Retina (tissue), 1 donor: ENCODE data around the gene MMP21.

Experiments used
- DNase-seq: peaks from one replicate; pipeline ENCODE4 v3.0.0-alpha.2; 2016

The MMP21 gene

DNA sequence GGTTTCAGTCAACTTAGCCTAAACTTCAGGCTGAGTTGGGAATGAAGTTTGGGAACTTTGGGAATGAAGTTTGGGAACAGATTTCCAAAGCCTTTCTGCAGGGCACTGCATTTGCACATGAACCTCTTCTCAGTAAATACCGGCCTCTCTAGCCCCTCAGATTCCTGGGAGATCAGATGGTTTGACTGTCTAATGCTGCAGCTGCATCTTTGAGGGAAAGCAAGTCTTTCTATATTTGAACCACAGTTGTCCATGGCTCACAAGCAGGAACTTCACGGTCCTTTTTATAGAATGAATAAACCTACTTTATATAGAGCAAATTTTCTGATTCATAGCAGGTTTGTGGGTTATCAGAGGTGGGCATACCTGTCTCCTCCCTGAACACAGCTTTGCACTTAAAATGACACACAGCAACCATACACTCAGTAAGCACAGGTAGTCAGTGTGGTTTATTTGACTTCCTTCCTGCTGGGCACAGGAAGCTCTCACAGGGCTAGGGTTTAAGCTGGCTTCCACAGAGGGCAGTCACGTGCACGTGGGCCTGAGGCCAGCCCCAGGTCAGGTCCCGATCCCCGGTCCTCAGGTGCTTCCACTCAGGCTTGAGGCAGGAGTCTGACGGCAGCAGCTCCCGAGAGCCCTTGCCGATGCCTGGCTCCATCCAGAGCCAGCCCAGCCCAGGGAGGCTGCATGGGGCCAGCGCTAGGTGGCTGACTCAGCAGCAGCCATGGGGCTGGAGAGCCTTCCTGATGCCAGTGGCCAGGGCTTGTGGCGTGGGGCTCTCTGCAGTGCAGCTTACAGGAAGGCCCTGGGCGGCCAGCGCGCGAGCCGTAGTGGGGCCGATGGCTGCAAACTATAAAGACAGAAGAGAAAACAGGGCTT, 12.8 kb upstream of the MMP21 start:
- no peak for DNase-seq

DNA sequence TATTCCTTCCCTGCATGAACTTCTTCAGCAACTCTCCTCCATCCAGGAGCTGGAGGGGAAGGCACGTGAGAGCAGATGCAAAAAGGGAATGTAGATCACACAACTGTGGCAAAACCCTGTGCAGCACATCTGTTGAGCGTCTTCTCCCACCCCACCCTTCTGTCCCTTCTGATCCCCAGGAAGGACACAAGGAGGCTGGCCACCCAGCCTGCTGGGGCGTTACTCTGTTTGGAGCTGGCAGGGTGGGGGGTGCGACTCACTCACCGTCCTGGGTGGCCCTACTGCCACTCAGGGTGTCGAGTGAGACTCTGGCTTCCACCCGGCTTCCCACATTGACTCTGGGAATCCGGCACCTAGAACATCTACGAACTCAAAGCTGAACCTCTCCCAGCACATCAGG, 10.2 kb upstream of the MMP21 start:
- DNase-seq: no peak

DNA sequence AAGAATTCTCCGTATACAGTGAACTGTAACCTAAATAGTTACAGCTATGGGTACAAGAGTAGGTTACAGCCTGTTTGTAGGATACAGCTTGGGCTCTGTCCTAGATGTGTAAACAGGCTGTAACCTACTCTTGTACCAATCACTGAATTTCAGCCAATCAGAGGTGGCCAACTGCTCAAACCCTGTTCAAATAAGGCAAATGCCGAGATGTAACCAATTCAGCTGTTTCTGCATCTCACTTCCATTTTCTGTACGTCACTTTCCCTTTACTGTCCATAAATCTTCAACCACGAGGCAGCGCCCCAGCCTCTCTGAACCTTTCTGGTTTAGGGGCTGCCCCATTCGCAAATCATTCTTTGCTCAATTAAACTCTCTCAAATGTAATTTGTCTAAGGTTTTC, 8.3 kb upstream of the MMP21 start:
- no peak for DNase-seq

GRCh38 chr10:125783408-125783807, 7.8 kb upstream of the MMP21 start:
- no peak for DNase-seq

- peak; percentile 7 for DNase-seq
Measured at GRCh38 chr10:125782616-125783015, 7.0 kb upstream of the MMP21 start.

- no peak for DNase-seq
Measured at GRCh38 chr10:125782054-125782453, 6.4 kb upstream of the MMP21 start.

GRCh38 chr10:125781374-125781773, 5.8 kb upstream of the MMP21 start:
- DNase-seq: no peak

DNA sequence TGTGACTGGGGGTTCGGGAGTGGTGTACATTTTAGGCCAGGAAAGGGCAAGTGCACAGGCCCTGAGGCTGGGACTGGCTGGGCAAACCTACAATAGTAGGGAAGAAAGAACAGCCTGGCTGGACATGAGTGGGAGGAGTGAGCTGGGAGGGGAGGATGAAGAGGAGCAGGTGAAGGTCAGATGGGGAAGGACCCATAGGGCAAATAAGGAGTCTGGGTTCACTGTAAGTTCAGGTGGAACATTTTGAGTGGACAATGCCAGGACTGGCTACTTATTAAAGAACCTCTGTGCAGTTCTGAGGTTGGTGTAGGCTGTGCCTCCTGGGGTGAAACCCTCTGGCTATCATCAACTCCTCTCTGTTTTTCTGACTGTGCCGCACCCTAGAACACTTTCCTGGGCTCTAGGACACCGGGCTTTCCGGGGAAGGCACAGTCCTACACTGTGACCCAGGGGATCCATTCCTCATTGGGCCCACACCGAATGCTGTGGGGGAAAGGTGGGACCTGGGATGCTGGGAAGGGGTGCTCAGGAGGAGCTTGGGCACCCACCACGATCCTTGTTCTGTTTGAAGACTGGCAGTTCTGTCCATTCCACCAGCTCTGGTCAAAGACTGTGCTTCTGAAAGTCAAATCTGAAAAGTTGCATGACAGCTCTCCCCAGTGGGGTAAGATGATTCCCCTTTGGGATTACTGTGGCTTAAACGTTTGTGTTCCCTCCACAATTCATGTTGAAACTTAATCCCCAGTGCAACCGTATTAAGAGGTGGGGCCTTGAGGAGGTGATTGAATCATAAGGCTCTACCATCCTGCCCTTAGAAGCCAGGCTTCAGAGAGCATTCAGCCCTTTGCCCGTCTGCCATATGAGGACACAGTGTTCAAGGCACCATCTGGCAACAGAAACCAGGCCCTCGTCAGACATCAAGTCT, 4.0 kb upstream of the MMP21 start:
- DNase-seq: no peak

- no peak for DNase-seq
Measured at GRCh38 chr10:125778556-125778955, 2.9 kb upstream of the MMP21 start.

GRCh38 chr10:125777806-125778205, 2.2 kb upstream of the MMP21 start:
- no peak for DNase-seq

DNA sequence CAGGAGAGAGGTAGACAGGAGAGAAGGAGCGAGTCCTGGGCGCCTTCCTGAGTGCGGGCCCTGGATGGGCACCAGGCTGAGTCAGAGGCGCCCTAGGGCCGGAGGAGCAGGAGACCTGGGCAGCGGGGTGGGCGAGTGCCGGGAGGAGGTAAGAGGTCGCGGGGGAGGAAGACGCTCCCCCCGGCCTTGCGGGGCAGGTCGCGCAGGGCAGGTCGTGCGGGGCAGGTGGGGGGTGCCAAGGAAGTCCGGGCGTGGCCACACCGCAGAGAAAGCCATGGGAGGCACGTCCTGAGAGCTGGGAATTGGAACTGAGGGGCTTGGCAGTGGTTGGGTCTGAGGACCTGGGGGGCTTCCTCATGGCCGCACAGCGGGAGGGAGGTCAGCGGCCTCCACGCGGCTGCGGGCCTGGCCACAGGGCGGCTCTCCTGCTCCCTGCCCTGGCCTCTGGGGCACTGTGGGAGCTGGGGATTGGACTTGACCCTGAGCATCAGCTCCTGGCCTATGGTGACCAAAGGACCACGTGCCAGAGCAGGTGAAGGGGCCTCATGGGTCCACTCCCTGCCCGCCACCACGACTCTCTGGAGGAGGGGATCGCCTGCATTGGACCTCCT, 935 bp downstream of the MMP21 start:
- DNase-seq: no peak

GRCh38 chr10:125773687-125774543, 1.7 kb downstream of the MMP21 start:
- peak; percentile 14 for DNase-seq

GRCh38 chr10:125772864-125773180, 2.8 kb downstream of the MMP21 start:
- no peak for DNase-seq

DNA sequence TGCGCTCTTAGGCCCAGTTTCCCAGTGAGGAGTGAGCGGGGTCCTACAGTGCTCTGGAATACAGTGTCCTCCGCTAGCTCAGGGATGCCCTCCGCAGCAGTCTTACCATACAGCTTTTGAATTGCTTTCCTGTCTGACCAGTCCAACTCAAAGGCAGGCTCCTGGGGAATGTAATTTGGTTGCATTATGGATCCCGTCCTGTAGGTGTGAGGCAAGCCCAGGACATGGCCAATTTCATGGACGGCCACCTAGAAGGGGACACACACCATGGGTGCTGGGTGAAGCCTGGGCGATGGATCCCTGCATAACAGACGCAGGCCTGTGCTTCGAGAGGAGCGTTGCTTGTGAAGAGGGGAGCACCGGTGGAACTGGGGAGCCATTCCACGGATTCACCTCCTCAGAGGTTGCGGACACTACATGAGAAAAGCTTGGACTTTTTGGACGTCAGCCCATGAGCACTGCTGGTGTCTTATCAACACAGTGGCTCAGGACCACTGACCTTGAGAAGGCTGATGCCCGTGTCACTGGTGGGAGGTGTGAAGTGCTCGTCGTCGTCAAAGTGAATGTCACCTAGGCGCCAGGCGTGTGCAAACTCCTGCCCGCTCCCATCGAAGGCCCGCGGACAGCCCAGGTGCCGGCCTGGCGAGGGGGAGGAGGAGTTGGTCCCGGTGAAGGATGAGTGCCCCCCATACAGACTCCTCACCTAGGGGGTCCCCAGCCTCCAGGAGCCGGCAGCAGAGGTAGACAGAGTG, 3.3 kb downstream of the MMP21 start:
- no peak for DNase-seq

DNA sequence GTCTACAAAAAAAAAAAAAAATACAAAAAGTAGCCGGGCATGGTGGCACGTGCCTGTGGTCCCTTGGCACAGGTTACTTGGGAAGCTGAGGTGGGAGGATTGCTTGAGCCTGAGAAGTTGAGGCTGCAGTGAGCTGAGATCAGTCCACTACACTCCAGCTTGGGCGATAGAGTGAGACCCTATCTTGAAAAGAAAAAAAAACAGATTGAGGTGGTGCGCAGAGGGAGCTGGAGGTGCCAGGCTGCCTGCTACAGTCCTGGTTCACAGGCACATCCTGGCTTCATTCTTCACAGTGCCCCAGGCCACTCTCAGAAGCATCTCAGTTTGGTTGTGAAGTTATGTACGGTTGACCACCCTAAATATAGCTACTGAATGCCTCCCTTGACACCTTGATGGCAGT, 4.8 kb downstream of the MMP21 start:
- no peak for DNase-seq

- DNase-seq: no peak
Measured at GRCh38 chr10:125769175-125769574, 6.4 kb downstream of the MMP21 start.

DNA sequence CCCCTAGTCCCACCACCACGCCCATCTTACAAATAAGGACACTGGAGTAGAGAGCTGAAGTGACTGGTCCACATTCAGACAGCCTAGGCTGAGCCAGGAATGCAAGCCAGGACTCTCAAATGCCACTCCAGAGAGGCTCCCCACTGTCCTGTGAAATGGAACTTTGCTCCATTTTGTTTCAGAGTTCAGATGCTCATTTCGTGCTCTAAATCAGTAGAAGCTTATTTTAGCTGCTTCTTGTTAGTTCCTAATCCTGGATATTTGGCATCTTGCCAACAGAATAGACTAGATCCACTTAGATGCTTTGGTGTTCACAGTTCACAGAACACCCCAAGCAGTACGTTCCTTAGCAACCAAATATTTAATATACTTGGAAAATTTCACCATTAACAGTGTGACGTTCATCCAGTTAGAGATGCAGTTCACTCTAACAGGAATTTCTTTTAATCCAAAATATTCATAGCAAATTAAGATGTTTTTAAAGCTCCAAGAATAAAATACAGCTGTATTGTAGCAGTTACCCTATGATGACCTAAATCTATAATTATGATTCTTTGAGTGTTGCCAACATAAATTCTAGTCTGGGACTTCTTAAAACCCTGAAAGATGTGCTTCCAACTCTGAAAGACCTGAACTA, 7.3 kb downstream of the MMP21 start:
- DNase-seq: peak; percentile 7

DNA sequence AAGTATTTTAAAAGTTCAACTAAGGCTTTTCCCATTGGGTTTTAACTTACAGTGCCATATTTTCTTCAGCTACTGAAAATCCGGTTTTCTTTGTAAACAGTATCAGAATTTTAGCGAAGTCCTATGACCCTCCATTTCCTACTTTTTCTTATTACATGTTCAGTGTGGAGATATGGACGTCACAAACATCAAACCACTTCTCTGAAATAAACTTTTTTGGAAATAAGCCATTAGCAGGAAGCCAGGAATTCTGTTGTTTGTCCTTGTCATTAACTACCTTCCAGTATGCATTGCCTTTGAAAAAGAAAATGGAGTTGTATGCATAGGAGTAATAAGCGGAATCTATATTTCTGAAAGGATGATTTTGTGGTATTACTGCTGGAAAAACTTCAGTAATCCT, 9.1 kb downstream of the MMP21 start:
- no peak for DNase-seq

DNA sequence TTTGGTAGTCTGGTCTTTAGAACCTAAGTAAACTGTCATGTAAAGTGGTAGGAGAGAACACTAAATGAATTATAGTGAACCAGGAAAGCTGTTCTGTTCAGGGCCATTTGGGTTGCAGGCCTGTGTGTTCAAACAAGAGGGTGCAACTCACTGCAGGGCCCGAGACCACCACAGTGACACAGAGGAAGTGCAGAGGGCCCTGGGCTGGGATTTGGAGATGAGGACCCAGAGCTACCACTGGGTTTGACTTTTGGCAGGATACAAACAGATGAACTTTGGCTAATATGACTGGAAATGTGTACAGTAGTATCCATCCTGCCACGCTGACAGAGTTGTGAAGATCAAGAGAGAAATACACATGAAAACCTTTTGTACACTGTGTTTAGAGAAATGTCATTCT, 9.8 kb downstream of the MMP21 start:
- no peak for DNase-seq

DNA sequence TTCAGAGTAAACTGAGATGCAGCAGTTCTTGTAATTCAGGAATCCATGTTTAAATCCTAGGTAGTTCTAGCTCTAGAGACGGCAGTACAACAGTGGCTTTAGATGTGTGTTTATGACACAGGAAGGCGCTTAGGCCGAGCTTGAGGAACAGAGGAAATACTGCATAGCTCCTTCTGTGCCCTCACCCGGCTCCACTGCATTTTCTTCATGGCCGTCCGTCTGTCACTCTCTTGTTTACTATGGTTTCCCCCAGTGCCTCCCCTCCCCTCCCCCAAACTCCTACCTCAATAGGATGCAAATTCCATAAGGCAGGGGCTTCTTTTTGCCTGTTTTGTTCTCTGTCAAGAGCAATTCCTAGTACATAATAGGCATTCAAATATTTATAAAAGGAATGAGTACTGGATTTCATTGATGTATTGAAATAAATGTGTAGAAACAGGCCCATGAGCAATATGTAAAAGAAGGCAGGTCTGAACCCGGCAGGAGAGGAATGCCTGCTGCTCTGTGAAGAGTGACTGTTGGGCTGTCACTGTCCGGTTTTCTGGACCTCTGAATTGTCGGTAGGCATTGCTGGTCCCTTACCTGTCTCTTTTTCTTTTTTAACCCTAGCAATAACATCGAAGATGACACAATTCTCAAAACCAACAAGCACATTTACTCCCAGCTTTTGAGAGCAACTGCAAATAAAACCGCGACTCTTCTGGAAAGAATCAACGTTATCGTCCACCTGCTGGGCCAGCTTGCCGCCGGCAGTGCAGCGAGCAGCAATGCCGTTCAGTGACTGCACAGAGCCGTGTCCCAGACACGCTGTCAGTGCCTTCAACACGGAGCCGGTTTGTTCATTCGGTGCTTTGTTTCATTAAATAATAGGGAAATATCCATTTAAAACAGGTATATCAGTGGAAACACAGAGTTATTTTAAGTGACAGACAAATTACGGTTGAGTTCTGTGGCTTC, 12.7 kb downstream of the MMP21 start:
- no peak for DNase-seq
